Mesothelial cell of epicardium (in vitro differentiated cells): ENCODE results near the gene SLAMF6. TPM values are rescaled to one million over a fixed set of nuclear protein-coding genes. Genes with fewer than 3 reads are reported as not detected.

Source experiments
- DNase-seq, 2 experiments: peaks; one replicate each; pipeline ENCODE4 v3.0.0; 2021; ENCODE audit warnings: low spot score in 2 of 2; ENCODE audit not compliant: unreplicated experiment in 2 of 2
- H3K27ac Mint-ChIP-seq: 2 replicates; pipeline ENCODE4 v1.8.0; 2021; ENCODE audit warnings: mixed read lengths
- H3K27me3 Mint-ChIP-seq: 2 replicates; pipeline ENCODE4 v1.8.0; 2021; ENCODE audit warnings: low read depth, mixed read lengths
- H3K36me3 Mint-ChIP-seq: 2 replicates; pipeline ENCODE4 v1.8.0; 2021; ENCODE audit warnings: mixed read lengths
- H3K4me1 Mint-ChIP-seq: 2 replicates; pipeline ENCODE4 v1.8.0; 2021; ENCODE audit warnings: mixed read lengths
- H3K4me3 Mint-ChIP-seq: 2 replicates; pipeline ENCODE4 v1.8.0; 2021; ENCODE audit warnings: mild to moderate bottlenecking, moderate library complexity, mixed read lengths
- H3K9me3 Mint-ChIP-seq: 2 replicates; pipeline ENCODE4 v1.8.0; 2021; ENCODE audit warnings: mixed read lengths
- CTCF ChIP-seq: fragments of 200-600 bp; sonication (generic); IDR thresholded peaks from one replicate; pipeline ENCODE4 v1.5.0; 2021; ENCODE audit warnings: antibody characterized with exemption; ENCODE audit not compliant: unreplicated experiment
- total RNA-seq: library from RNA; stranded (reverse); gene quantifications from 3 replicates; pipeline ENCODE4 v1.2.1, GENCODE V29; 2021

The SLAMF6 gene
- total RNA-seq, 1 donor from 2014 or later = not detected

GRCh38 chr1:160454371-160455152, 68.5 kb downstream of the SLAMF6 start:
- H3K4me3 Mint-ChIP-seq = no peak overlapping the region
- H3K9me3 Mint-ChIP-seq = no peaks in the 10 kb centered on the region
- no peaks in the 10 kb centered on the region for H3K27me3 Mint-ChIP-seq
- DNase-seq = no peak
- no peaks in the 10 kb centered on the region for H3K36me3 Mint-ChIP-seq
- no peaks in the 10 kb centered on the region for H3K4me1 Mint-ChIP-seq
- H3K27ac Mint-ChIP-seq = no peak overlapping the region
- no peak for TF ChIP-seq CTCF

GRCh38 chr1:160453443-160453842, 69.6 kb downstream of the SLAMF6 start:
- H3K27ac Mint-ChIP-seq = no peak overlapping the region
- H3K9me3 Mint-ChIP-seq = no peaks in the 10 kb centered on the region
- no peak for TF ChIP-seq CTCF

GRCh38 chr1:160451859-160452232, 71.2 kb downstream of the SLAMF6 start:
- TF ChIP-seq CTCF = no peak
- Mint-ChIP-seq H3K9me3 (no peaks in the 10 kb centered on the region), H3K4me3 (no peak overlapping the region)

More at GRCh38 chr1:160453443-160453842, 69.6 kb downstream of the SLAMF6 start:
- no peaks in the 10 kb centered on the region for H3K36me3 Mint-ChIP-seq
- no peak overlapping the region for H3K4me3 Mint-ChIP-seq
- no peaks in the 10 kb centered on the region for H3K4me1 Mint-ChIP-seq
- H3K27me3 Mint-ChIP-seq = no peaks in the 10 kb centered on the region
- no peak for DNase-seq

GRCh38 chr1:160451119-160451858, 71.8 kb downstream of the SLAMF6 start:
- H3K4me1 Mint-ChIP-seq = no peaks in the 10 kb centered on the region
- H3K27me3 Mint-ChIP-seq = no peaks in the 10 kb centered on the region

More at GRCh38 chr1:160451859-160452232, 71.2 kb downstream of the SLAMF6 start:
- no peaks in the 10 kb centered on the region for H3K27me3 Mint-ChIP-seq
- no peaks in the 10 kb centered on the region for H3K36me3 Mint-ChIP-seq
- DNase-seq = no peak
- H3K27ac Mint-ChIP-seq = no peak overlapping the region
- no peaks in the 10 kb centered on the region for H3K4me1 Mint-ChIP-seq

GRCh38 chr1:160449494-160449893, 73.6 kb downstream of the SLAMF6 start:
- Mint-ChIP-seq H3K4me3 (no peak overlapping the region), H3K27me3 (no peaks in the 10 kb centered on the region), H3K27ac (no peak overlapping the region), H3K4me1 (no peaks in the 10 kb centered on the region), H3K36me3 (no peaks in the 10 kb centered on the region), H3K9me3 (no peaks in the 10 kb centered on the region)
- DNase-seq = no peak
- no peak for TF ChIP-seq CTCF

More at GRCh38 chr1:160451119-160451858, 71.8 kb downstream of the SLAMF6 start:
- no peak overlapping the region for H3K4me3 Mint-ChIP-seq
- H3K36me3 Mint-ChIP-seq = no peaks in the 10 kb centered on the region
- no peak overlapping the region for H3K27ac Mint-ChIP-seq
- no peak for DNase-seq
- H3K9me3 Mint-ChIP-seq = no peaks in the 10 kb centered on the region
- TF ChIP-seq CTCF = no peak
